GM21825 (cell line): ENCODE measurements around the gene ARPC3.
"Not testable (repeated sequence)": the region's sequence is repeated elsewhere in the genome, so short reads cannot be mapped to it uniquely, and the experiment has no call there.

Experiments used
- ATAC-seq: cut with Tn5 transposase; IDR thresholded peaks from one replicate; pipeline ENCODE4 v1.9.1; 2021; ENCODE audit warnings: mild to moderate bottlenecking, moderate library complexity; ENCODE audit not compliant: unreplicated experiment

ARPC3 gene

DNA sequence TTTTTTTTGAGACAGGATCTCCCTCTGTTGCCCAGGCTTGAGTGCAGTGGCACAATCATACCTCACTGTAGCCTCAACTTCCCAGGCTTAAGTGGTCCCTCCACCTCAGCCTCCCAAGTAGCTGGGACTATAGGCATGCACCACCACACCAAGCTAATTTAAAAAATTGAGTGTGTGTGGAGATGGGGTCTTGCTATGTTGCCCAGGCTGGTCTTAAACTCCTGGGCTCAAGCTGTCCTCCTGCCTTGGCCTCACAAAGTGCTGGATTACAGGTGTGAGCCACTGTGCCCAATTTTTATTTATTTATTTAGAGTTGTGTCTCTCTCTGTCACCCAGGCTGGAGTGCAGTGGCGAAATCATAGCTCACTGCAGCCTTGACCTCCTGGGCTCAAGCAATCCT lies 29.5 kb downstream of the ARPC3 start:
- not testable (repeated sequence) for ATAC-seq

DNA sequence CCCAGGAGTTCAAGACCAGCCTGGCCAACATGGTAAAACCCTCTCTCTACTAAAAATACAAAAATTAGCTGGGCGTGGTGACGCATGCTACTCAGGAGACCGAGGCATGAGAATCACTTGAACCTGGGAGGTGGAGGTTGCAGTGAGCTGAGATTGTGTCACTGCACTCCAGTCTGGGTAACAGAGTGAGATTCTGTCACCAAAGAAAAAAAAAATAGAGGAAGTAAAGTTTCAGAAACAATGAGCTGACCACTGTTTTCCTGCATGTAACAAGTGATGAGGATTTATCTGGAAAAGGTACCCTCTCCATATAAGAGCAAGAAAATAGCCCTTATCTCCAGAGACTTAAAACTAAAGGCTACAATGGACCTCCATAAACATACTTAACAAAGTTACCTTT lies 33.0 kb downstream of the ARPC3 start:
- not testable (repeated sequence) for ATAC-seq

DNA sequence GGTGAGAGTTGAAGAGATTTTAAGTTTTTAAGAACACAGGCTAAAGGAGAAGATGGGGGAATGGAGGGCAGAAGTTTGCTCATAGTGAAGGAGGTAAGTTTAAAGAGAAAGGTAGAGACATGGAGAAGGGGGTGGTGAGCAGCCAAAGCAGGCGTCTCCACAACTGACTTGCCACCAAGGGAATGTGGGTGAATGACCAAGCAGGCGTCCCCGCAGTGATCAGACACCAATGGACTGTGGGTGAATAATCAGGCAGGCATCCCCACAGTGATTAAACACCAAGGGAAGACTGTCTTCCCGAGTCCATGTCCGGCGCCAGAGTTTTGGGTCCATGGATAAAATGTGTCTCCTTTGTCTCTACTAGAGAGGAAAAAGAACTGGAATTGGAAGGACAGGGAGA lies 40.1 kb downstream of the ARPC3 start:
- ATAC-seq: not testable (repeated sequence)

DNA sequence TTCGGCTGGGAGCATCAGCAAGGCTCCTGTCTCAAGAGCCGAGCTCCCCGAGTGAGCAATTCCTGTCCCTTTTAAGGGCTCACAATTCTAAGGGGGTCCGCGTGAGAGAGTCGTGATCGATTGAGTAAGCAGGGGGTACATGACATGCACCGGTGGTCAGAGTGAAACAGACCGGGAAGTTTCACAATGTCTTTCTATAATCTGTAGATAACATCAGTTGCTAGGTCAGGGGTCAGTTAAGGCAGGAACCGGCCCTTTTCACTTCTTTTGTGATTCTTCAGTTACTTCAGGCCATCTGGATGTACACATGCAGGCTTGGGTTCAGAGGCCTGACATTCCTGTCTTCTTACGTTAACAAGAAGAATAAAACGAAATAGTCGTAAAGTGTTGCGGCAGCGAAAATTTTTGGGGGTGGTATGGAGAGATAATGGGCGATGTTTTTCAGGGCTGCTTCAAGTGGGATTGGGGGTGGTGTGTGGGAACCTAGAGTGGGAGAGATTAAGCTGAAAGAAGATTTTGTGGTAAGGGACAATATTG lies 44.9 kb downstream of the ARPC3 start:
- ATAC-seq: not testable (repeated sequence)

DNA sequence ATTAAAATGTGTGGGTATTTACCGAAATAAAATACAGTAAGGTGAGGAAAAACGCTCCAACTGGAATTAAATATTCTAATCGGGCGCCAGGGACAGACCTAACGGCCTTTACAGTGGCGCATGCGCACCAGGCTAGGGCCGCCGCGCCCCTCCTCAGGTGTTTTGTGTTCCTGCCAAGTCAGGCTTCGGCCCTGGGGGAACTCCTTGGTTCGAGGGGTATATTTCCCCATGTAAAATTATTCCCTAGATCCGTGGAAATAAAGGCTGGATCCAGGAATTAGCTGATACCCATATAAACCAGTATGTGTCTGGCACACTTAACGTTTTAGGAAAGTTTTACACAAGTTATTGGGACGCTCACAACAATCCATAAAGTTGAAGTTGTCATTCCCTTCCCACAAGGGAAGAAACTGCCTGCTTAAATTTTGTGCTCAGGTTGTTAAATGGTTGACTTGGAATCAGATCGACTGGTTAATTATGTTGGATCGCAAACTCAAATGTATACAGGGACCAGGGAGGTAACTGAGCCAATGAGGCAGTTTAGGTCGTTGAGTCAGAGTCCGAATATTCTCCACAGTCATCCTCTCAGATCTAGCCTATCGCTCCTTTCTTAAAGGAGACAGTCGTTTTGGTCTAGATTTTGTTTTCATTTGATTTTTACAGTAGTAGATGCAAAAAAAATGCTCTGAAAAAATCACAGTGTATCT lies 46.0 kb downstream of the ARPC3 start:
- ATAC-seq: no peak

DNA sequence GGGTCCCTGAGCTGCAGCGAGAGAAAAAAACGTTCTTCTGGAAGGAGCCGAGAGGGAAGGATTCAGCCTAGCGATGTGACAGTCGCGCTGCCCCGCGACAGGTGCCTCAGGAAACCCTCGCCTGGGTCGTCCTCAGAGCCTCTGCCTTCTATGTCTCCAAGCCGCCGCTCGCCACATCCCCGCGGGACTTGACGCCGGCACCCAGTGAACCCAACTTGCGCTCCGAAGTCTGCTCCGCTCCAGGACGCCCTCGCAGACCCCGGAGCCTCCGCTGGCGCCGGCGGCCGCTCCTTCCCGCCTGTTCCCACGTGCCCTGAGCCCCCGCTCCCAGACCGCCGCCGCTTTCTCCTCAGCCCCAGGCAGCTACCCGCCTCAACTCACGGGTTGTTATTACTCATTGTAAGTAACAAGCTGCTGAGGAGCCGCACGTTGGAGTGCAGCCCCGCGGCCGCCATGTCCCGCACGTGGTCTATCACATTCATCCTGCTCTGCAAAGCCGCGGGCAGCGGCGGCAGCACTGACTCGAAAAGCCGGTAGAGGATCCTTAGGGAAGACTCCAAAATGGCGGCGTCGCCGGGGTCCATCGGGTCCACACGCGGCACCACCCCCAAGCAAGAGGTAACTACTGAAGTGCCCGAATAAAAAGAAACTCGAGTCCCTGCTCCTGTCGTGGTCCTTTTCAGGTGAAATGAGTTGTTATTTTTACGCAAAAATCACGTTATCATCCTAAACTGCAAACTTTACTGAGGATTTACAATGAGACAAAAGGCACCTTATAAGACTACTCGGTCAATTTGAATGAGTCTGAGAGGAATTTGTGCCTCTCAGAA lies 46.8 kb downstream of the ARPC3 start, which contains the start of gene ANAPC7:
Gene ANAPC7, minus strand, starts transcription at position 563 of the 830 bp plus-strand sequence. Its CDS starts 81 bp downstream, at position 482.
- peak; percentile 63 for ATAC-seq
